NCI-H82 (cell line): ENCODE measurements around the gene SERPINH1.
A peak's percentile ranks its signal among the peaks of the same experiment; 100 is the strongest.

ENCODE experiments used
- DNase-seq: peaks from one replicate; lab custom pipeline; 2025; lab: John Stamatoyannopoulos, UW

Gene SERPINH1

DNA sequence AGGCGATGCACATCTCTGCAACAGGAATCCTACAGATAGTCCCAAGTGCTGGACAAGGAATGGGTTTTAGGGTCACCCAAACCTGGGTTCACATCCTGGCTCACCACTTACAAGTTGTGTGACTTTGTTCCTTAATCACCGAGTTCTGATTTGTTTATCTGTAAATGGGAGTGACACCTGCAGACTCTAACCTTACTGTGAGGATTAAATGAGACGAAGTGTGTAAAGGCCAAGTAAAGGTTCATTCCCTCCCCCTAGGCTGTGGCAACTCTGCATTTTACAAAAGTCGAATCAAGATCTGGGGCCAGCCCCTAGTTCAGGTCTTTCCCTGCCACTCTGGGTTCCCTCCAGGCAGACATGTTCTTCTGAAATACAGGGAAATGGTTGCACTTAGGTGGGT lies 34.9 kb downstream of the SERPINH1 start:
- DNase-seq = no peak

DNA sequence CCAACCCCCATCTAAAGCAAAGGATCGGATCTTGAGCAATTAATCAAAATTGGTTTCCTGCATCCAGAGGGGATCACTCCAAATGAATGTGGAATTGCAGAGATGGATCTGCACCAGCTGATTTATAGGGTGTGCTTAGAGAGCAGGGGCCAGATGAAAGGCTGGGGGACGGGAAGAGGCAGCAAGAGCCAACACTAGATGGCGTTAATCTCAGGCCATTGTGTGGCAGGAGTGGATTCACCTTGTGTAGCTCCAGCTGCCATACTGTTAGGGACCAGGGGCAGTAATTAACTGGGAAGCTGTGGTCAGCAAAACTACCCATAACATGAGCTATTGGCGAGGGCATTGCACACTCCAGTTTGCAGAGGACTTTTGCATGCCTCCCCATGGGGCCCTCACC lies 35.6 kb downstream of the SERPINH1 start:
- peak; percentile 84 for DNase-seq

DNA sequence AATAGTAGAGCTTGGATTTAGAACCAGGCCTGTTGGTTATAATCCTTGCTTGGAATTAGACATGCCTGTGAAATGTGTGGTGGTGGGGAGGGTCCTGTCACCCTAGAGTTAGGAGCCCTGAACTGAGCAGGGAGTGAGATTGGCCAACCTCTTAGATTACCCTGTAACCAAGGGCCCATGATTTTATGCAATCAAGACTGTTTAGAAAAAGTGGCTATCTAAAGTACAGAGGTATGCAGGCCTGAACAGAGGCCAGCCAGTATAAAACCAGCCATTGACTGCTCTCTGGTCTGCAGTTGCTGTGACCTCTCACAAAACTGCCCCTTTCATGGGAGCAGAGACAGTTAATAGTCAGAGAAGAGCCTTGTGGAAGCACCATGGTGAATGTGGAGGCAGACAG lies 36.2 kb downstream of the SERPINH1 start:
- no peak for DNase-seq

GRCh38 chr11:75598900-75599299 lies 36.8 kb downstream of the SERPINH1 start:
- DNase-seq = peak; percentile 33

GRCh38 chr11:75600356-75600755 lies 38.3 kb downstream of the SERPINH1 start:
- DNase-seq = no peak

- no peak for DNase-seq
These were observed 39.4 kb downstream of the SERPINH1 start for GRCh38 chr11:75601494-75601893.

DNA sequence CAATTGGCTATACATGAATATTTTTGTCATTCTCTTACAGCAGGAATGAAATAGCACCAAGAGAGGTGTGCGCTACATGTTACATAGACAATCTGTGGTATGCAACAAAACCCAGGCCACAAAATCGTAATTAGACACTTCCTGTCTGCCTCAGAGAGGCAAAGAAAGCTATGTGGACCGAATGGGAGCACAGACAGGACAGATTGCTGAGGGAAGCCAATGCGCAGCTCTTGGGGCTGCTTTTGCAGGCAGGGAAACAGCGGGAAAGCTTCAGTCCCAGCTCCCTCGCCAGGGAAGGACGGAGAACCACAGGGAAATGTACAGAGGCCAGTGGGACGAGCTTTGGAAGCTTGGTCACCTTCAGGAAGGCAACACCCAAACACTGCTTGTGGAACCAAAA lies 40.9 kb downstream of the SERPINH1 start:
- DNase-seq = no peak

DNA sequence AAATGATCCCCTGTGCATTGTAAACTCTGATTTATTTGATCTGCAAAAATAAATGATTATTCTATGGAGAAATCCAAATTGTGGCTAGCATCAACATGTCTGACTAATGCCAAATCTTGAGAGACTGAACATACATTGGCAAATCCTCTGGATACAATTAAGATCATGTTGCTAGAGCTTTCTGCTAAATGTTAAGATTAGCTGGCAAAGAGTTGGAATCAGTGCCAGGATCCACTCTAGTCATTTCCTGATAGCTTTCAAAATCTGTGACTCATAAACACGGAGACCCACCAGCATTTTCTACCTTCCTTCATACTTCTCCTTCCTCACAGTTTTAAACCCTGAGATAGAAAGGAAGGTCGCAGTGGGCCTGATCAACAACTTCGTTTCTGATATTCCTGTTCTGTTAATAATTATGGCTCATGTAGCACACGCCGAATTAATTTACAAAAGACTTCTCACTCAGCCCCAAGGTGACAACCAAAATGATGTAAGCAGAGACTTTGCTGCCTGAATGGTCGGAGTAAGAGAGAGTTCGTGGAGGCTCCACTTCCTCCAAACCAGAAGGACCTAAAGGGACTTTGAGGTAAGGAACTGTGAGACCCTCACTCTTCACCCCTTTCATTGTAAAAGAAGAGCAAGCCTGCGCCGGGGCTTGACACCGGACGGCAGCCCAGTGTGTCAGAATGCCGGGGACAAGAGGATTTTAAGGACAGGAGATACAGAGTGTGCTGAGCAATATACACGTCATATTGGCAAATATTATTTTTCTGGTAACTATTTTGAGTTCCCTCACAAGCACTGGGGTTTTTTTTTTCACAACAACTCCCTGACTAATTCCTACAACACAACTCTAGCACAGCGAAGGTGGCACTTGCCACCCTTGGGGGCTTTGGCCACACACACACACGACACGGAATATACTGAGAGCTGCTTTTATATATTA lies 42.0 kb downstream of the SERPINH1 start:
- DNase-seq = no peak

DNA sequence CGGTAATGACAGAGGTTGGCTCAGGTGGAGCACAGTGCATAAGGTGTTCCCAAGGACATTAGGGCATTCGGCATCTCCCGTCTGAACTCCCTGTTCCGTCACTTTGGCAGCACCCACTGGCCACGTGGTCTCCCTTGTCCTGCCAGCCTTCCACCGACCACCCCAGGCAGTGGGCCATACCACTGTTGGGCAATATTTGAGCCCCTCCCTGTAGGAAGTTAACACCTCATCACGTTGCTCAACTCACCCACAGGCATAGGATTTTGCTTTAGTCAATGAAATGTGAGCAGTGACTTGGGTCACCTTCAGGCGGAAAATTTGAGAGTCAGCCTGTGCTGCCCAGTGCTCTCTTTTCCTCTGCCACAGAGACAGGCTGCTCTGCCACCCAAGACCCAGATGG lies 44.0 kb downstream of the SERPINH1 start:
- no peak for DNase-seq

- no peak for DNase-seq
These were observed 49.8 kb downstream of the SERPINH1 start for GRCh38 chr11:75611823-75612222.

- DNase-seq = peak; percentile 10
These were observed 53.7 kb downstream of the SERPINH1 start for GRCh38 chr11:75615751-75616150.

GRCh38 chr11:75616281-75616680 lies 54.2 kb downstream of the SERPINH1 start:
- no peak for DNase-seq
